Skeletal muscle tissue (tissue), 4 donors: ENCODE data around the gene FOCAD. TPM values are rescaled to one million over a fixed set of nuclear protein-coding genes. Genes with fewer than 3 reads are reported as not detected.

Source experiments
- H3K27ac ChIP-seq: one replicate; pipeline ENCODE4 v1.7.0; 2013; ENCODE audit warnings: mild to moderate bottlenecking, low read depth, low read length, inconsistent platforms
- H3K27me3 ChIP-seq, 3 donors: one replicate each; pipeline ENCODE4 v1.7.0; 2013; ENCODE audit warnings: low read length in 3 of 3; ENCODE audit not compliant: control insufficient read depth in 3 of 3, insufficient read depth in 3 of 3
- H3K36me3 ChIP-seq, 3 donors: one replicate each; pipeline ENCODE4 v1.7.0; 2013; ENCODE audit warnings: low read length in 3 of 3; ENCODE audit not compliant: control insufficient read depth in 3 of 3, insufficient read depth in 3 of 3
- H3K4me1 ChIP-seq, 3 donors: one replicate each; pipeline ENCODE4 v1.7.0; 2013; ENCODE audit warnings: low read length in 3 of 3, mild to moderate bottlenecking in 3 of 3; ENCODE audit not compliant: control insufficient read depth in 3 of 3, insufficient read depth in 3 of 3
- H3K4me3 ChIP-seq, 3 donors: one replicate each; pipeline ENCODE4 v1.7.0; 2013; ENCODE audit warnings: low read length in 3 of 3
- H3K9ac ChIP-seq, 3 donors: one replicate each; pipeline ENCODE4 v1.7.0; 2013; ENCODE audit warnings: low read length in 3 of 3, mild to moderate bottlenecking in 3 of 3, moderate library complexity in 2 of 3, low read depth in 1 of 3
- H3K9me3 ChIP-seq, 3 donors: one replicate each; pipeline ENCODE4 v1.7.0; 2013; ENCODE audit warnings: low read length in 3 of 3; ENCODE audit not compliant: control insufficient read depth in 3 of 3
- total RNA-seq: library from RNA; depleted of rRNA; stranded (reverse); fragments of >200 nt; gene quantifications from one replicate; pipeline ENCODE4 v1.2.3, GENCODE V29; 2014
- donor health status: Osteomylitis.

The FOCAD gene
- total RNA-seq, 1 donor from 2014 or later: 108 TPM

DNA sequence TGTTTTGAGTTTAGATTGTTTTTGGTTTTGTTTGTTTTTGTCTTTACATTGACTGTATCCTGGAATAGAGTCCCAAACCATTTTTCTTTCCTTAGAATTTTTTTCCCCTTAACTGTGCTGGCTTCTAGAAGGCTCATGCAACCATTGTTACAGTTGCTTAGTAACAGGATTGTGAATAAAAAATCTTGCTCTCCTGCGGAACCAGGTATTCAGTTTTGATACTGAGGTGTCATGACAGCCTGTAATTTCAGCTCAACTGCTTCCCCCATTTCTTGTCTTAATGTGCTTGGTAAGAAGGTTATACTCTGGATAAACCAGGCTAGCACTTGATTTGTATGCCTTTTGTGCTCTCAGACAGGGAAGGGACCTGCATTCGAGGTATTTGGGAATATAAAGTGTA lies 42.1 kb downstream of the FOCAD start:
- Histone ChIP-seq H3K27me3 (no peaks in the 10 kb centered on the region), H3K27ac (no peak overlapping the region), H3K9ac (no peak overlapping the region), H3K36me3 (peaks cover 0 to 4% (median 2%) of the 10 kb centered on the region in 3 donors), H3K4me1 (peaks cover 3 to 4% (median 4%) of the 10 kb centered on the region in 3 donors), H3K4me3 (no peak overlapping the region), H3K9me3 (no peaks in the 10 kb centered on the region)

DNA sequence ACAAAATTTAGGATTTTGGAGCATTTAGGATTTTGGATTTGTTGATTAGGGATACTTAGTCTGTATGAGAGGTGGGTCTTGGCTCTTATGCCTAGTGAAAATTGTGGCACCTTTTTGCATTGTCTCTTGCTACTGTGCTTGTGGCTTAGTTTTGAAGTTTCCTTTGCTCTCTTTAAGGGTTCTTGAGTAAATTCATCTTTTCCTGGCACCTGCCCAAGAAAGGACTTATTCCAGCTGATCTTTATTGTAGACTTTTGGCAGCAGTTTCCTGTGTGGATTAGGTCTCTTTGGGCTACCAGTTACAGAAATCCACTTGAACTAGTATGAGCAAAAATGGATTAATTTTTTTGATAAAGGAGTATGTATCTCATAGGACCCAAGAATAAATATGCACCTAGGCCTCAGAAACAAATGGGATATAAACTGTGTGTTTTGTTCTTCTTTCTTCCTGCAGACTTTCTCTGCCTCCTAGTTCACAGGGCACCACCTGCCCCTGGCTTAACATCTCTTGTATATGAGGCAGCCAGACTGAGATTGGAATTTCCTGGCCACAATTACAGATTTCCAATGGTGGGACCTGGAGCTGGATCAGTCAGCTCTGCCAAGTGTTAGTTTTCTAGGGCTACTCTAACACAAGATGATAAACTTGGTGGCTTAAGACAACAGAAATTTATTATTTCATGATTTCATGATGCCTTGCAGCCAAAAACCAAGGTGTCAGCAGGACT lies 44.6 kb downstream of the FOCAD start:
- Histone ChIP-seq H3K4me3 (no peak overlapping the region), H3K4me1 (peaks cover 0 to 4% (median 3%) of the 10 kb centered on the region in 3 donors), H3K9ac (no peak overlapping the region), H3K27me3 (no peaks in the 10 kb centered on the region), H3K36me3 (peaks cover 0 to 4% (median 2%) of the 10 kb centered on the region in 3 donors), H3K9me3 (no peaks in the 10 kb centered on the region), H3K27ac (no peak overlapping the region)

DNA sequence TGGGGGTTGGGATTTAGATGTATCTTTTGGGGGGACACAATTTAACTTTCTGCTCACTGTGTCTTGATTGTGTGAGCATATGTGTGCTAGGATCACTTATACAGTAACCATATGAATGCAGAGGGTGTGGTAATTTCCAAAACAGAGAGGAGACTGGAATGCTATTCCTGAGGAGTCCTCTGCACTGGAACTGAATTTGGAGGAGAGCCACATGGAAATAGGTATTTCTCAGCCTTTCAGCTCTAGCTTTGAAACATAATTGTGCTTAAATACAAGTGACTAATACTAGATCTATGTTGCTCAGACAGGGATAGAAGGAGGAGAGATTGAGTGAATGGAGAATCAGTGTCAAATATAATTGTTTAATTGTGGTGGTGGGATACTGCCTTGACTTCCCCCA lies 45.5 kb downstream of the FOCAD start:
- Histone ChIP-seq H3K4me3 (no peak overlapping the region), H3K4me1 (peaks cover 0 to 4% (median 3%) of the 10 kb centered on the region in 3 donors), H3K27ac (no peak overlapping the region), H3K9ac (no peak overlapping the region), H3K36me3 (peaks cover 0 to 2% (median 0%) of the 10 kb centered on the region in 3 donors), H3K9me3 (no peaks in the 10 kb centered on the region), H3K27me3 (no peaks in the 10 kb centered on the region)

DNA sequence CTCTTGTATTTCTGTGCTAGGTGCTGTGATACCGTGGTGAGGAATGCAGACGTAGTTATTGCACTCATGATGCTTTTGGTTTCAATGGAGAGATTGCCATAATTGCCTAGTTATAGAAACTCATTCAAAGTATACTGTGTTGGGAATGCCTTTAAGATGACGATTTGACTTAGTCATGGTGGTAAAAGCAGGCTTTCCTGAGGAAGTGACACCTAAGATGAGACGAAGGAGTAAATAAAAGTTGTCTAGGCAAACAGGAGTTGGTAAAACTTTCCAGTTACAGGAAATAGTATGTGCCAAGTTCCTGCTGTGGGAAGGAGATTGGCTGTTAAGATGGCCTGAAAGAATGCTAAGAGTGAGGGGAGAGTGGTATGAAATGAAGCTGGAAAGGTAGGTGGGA lies 48.1 kb downstream of the FOCAD start:
- Histone ChIP-seq H3K9ac (no peak overlapping the region), H3K4me3 (no peak overlapping the region), H3K4me1 (peaks cover 0 to 3% (median 2%) of the 10 kb centered on the region in 3 donors), H3K27me3 (no peaks in the 10 kb centered on the region), H3K36me3 (peaks cover 0 to 2% (median 0%) of the 10 kb centered on the region in 3 donors), H3K9me3 (no peaks in the 10 kb centered on the region), H3K27ac (no peak overlapping the region)

GRCh38 chr9:20734275-20734674 lies 50.2 kb downstream of the FOCAD start:
- Histone ChIP-seq H3K36me3 (peaks cover 0 to 4% (median 0%) of the 10 kb centered on the region in 3 donors), H3K9ac (no peak overlapping the region), H3K4me1 (no peaks in the 10 kb centered on the region), H3K4me3 (no peak overlapping the region), H3K27ac (no peak overlapping the region), H3K27me3 (no peaks in the 10 kb centered on the region), H3K9me3 (no peaks in the 10 kb centered on the region)

GRCh38 chr9:20740304-20740703 lies 56.2 kb downstream of the FOCAD start:
- H3K4me3 ChIP-seq: no peak overlapping the region
- H3K36me3 ChIP-seq: peaks cover 0 to 8% (median 3%) of the 10 kb centered on the region in 3 donors
- no peaks in the 10 kb centered on the region for H3K9me3 ChIP-seq
- H3K9ac ChIP-seq: no peak overlapping the region
- H3K27ac ChIP-seq: no peak overlapping the region
- no peaks in the 10 kb centered on the region for H3K27me3 ChIP-seq
- H3K4me1 ChIP-seq: no peaks in the 10 kb centered on the region

- Histone ChIP-seq H3K27ac (no peak overlapping the region), H3K36me3 (peaks cover 0 to 8% (median 3%) of the 10 kb centered on the region in 3 donors), H3K4me1 (no peaks in the 10 kb centered on the region), H3K9me3 (no peaks in the 10 kb centered on the region), H3K4me3 (no peak overlapping the region), H3K27me3 (no peaks in the 10 kb centered on the region), H3K9ac (no peak overlapping the region)
Measured at GRCh38 chr9:20740929-20741582, 57.0 kb downstream of the FOCAD start.

DNA sequence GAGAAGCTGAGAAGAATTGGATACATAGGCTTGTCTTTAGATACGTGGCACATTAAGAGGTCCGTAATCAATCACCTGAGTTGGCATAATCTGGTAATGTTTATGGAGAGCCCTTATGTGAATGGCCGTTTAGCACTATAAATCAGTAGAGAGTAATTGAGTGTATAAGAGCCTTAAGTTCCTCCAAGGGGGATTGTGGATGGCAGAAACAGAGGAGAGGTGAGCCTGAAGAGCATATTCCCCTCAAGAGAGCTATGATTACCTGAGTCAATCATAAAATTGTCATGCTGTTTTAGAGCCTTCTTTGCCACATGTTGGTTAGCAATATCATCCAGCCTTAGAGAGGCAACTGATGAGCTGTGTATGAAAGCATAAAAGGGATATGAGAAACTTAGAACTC lies 58.8 kb downstream of the FOCAD start:
- peaks cover 0 to 8% (median 3%) of the 10 kb centered on the region in 3 donors for H3K36me3 ChIP-seq
- H3K4me1 ChIP-seq: no peaks in the 10 kb centered on the region
- H3K9me3 ChIP-seq: no peaks in the 10 kb centered on the region
- no peak overlapping the region for H3K4me3 ChIP-seq
- H3K9ac ChIP-seq: no peak overlapping the region
- H3K27ac ChIP-seq: no peak overlapping the region
- no peaks in the 10 kb centered on the region for H3K27me3 ChIP-seq

DNA sequence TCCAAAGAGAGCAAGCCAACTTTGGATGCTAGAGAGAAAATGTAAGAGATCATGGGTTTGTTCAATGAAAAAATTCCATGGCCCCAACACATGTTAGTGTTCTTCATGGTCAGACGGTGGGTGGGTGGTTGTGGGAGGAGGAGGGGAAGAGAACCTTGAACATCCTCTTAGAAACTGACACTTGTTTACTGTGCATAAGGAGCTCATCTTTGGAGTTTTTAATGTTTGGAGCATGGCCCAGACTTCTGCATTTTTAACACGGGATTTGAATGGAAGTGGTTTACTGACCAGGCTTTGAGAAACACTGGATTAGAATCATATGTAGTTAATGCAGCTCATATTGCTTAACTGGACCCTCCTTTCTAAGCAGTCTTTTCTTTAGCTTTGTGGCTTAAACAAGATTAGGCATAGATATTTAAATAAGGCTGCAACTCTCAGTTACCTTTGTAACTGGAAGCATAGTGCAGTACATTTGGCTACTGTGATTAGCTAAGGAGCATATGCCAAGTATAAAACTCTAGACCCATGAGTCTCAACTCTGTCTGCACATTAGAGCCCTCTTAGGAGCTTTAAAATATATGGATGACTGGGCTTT lies 60.1 kb downstream of the FOCAD start:
- Histone ChIP-seq H3K27ac (no peak overlapping the region), H3K36me3 (peaks cover 0 to 4% (median 3%) of the 10 kb centered on the region in 3 donors), H3K9ac (no peak overlapping the region), H3K9me3 (no peaks in the 10 kb centered on the region), H3K4me1 (no peaks in the 10 kb centered on the region), H3K27me3 (no peaks in the 10 kb centered on the region), H3K4me3 (no peak overlapping the region)

DNA sequence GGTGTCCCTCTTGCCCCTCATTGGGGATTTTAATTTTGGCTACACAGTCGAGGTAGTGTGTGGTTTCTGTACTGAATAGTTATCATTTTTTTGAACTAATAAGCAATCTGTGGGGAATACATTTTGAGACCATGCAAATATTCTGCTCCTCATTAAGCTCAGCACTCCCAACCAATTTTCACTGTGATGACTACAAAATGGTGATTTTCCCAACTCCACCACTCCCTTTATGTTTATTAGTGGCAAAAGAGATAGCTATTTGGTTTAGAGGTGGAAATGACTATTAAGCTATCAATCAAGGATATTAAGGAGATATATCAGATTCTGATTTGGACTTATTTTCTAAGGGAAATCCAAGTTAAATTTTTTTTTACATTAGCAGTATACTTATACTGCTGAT lies 62.9 kb downstream of the FOCAD start:
- Histone ChIP-seq H3K27me3 (no peaks in the 10 kb centered on the region), H3K27ac (no peak overlapping the region), H3K4me3 (no peak overlapping the region), H3K9ac (no peak overlapping the region), H3K4me1 (no peaks in the 10 kb centered on the region), H3K36me3 (peaks cover 0 to 2% (median 0%) of the 10 kb centered on the region in 3 donors), H3K9me3 (no peaks in the 10 kb centered on the region)
